H1 (cell line): ENCODE data around the gene HK2. TPM values are rescaled to one million over a fixed set of nuclear protein-coding genes. Genes with fewer than 3 reads are reported as not detected.

ENCODE experiments used
- CTCF ChIA-PET: fragments of 300-600 bp; sonication (Branson Sonifier 250); formaldehyde crosslinking; loops from one replicate; lab custom pipeline; 2021; ENCODE audit not compliant: partially characterized antibody; lab: Charles Lee
- POLR2A ChIA-PET: fragments of 300-600 bp; sonication (Branson Sonifier 250); formaldehyde crosslinking; loops from one replicate; lab custom pipeline; 2021; ENCODE audit warnings: inconsistent platforms; ENCODE audit not compliant: partially characterized antibody; lab: Charles Lee
- DNase-seq, 2 experiments: peaks; one replicate each; pipeline versions ENCODE4 v3.0.0 to v3.0.0-alpha.2; 2010 to 2022; ENCODE audit warnings: low spot score in 2 of 2, low read depth in 1 of 2, mixed read lengths in 1 of 2
- FAIRE-seq: peaks from 2 replicates; lab custom pipeline; 2011; peaks lifted over from hg19 to GRCh38; lab: Jason Lieb, UNC
- H2AFZ ChIP-seq: 2 replicates; pipeline ENCODE4 v1.8.1; 2012; ENCODE audit warnings: low read length, inconsistent platforms
- H2AK5ac ChIP-seq: 2 replicates; pipeline ENCODE4 v1.6.1; 2013; ENCODE audit warnings: low read depth, low read length
- H2BK120ac ChIP-seq: replicated peaks from 2 replicates; pipeline ENCODE3; 2013; ENCODE audit warnings: low read depth, low read length, inconsistent platforms
- H2BK12ac ChIP-seq: 2 replicates; pipeline ENCODE4 v1.6.1; 2013; ENCODE audit warnings: low read depth, low read length
- H2BK15ac ChIP-seq: 2 replicates; pipeline ENCODE4 v1.6.1; 2013; ENCODE audit warnings: low read length
- H2BK20ac ChIP-seq: 2 replicates; pipeline ENCODE4 v1.6.1; 2013; ENCODE audit warnings: low read length
- H2BK5ac ChIP-seq: 2 replicates; pipeline ENCODE4 v1.6.1; 2013; ENCODE audit warnings: low read depth, low read length
- H3K14ac ChIP-seq: 2 replicates; pipeline ENCODE4 v1.6.1; 2013; ENCODE audit warnings: inconsistent platforms; ENCODE audit not compliant: insufficient read length
- H3K18ac ChIP-seq: 2 replicates; pipeline ENCODE4 v1.6.1; 2013; ENCODE audit warnings: low read length; ENCODE audit errors: extremely low read depth
- H3K23ac ChIP-seq: 2 replicates; pipeline ENCODE4 v1.6.1; 2013; ENCODE audit warnings: inconsistent platforms; ENCODE audit not compliant: insufficient read length
- H3K23me2 ChIP-seq: 2 replicates; pipeline ENCODE4 v1.6.1; 2013; ENCODE audit warnings: low read depth, low read length
- H3K27ac ChIP-seq: 2 replicates; pipeline ENCODE4 v1.6.1; 2011; ENCODE audit warnings: low read depth, low read length, inconsistent platforms
- H3K27me3 ChIP-seq, 4 experiments: replicated peaks in 1 of 4; 1 replicate in 1 of 4; 2 replicates in 3 of 4; pipeline versions ENCODE4 v1.6.1 to v1.8.1; 2011 to 2013; ENCODE audit warnings: low read length in 3 of 4, mild to moderate bottlenecking in 3 of 4, inconsistent platforms in 2 of 4, mixed read lengths in 2 of 4, moderate library complexity in 1 of 4; ENCODE audit not compliant: control insufficient read depth in 3 of 4, insufficient read depth in 3 of 4; ENCODE audit errors: extremely low read depth in 1 of 4
- H3K36me3 ChIP-seq, 4 experiments: 2 replicates each; pipeline versions ENCODE4 v1.6.1 to v1.8.1; 2011 to 2013; ENCODE audit warnings: mild to moderate bottlenecking in 4 of 4, low read length in 3 of 4, moderate library complexity in 2 of 4, control low read depth in 1 of 4, inconsistent platforms in 1 of 4; ENCODE audit not compliant: insufficient read depth in 4 of 4, control insufficient read depth in 2 of 4
- H3K4ac ChIP-seq: replicated peaks from 2 replicates; pipeline ENCODE3; 2013; ENCODE audit warnings: low read length, low read depth, mixed read lengths, inconsistent platforms; ENCODE audit not compliant: insufficient read length
- H3K4me1 ChIP-seq, 4 experiments: replicated peaks in 1 of 4; 1 replicate in 1 of 4; 2 replicates in 3 of 4; pipeline versions ENCODE4 v1.6.1 to v1.8.1; 2011 to 2013; ENCODE audit warnings: low read length in 3 of 4, inconsistent platforms in 2 of 4, mixed read lengths in 1 of 4; ENCODE audit not compliant: insufficient read depth in 4 of 4, control insufficient read depth in 3 of 4
- H3K4me2 ChIP-seq, 2 experiments: 2 replicates each; pipeline versions ENCODE4 v1.6.1 to v1.8.1; 2011 to 2013; ENCODE audit warnings: low read depth in 2 of 2, low read length in 2 of 2, control low read depth in 1 of 2, inconsistent platforms in 1 of 2, mild to moderate bottlenecking in 1 of 2; ENCODE audit not compliant: insufficient read depth in 1 of 2
- H3K4me3 ChIP-seq, 4 experiments: fragments of 200-600, 300-600 bp in 1 of 4; sonication (generic), shearing (Covaris generic), sonication (Bioruptor Twin) in 1 of 4; 2 replicates each; pipeline versions ENCODE4 v1.5.1 to v1.8.1; 2011 to 2016; ENCODE audit warnings: low read length in 4 of 4, low read depth in 3 of 4, control low read depth in 2 of 4, inconsistent platforms in 2 of 4, mild to moderate bottlenecking in 2 of 4, mixed read lengths in 1 of 4, moderate library complexity in 1 of 4; ENCODE audit not compliant: insufficient read depth in 2 of 4; ENCODE audit errors: extremely low read depth in 1 of 4
- H3K56ac ChIP-seq: replicated peaks from 2 replicates; pipeline ENCODE3; 2013; ENCODE audit warnings: low read depth, mild to moderate bottlenecking, mixed read lengths, low read length, inconsistent platforms; ENCODE audit not compliant: insufficient read length
- H3K79me1 ChIP-seq: 2 replicates; pipeline ENCODE4 v1.6.1; 2013; ENCODE audit warnings: low read depth, low read length, control low read depth
- H3K79me2 ChIP-seq, 2 experiments: 2 replicates each; pipeline versions ENCODE4 v1.6.1 to v1.8.1; 2012 to 2013; ENCODE audit warnings: low read length in 2 of 2, mild to moderate bottlenecking in 2 of 2, inconsistent platforms in 1 of 2; ENCODE audit not compliant: insufficient read depth in 2 of 2, control insufficient read depth in 1 of 2
- H3K9ac ChIP-seq, 4 experiments: replicated peaks in 1 of 4; 1 replicate in 1 of 4; 2 replicates in 3 of 4; pipeline versions ENCODE4 v1.6.1 to v1.8.1; 2011 to 2013; ENCODE audit warnings: low read depth in 3 of 4, low read length in 3 of 4, control low read depth in 2 of 4, mild to moderate bottlenecking in 2 of 4, moderate library complexity in 2 of 4, inconsistent platforms in 1 of 4; ENCODE audit errors: extremely low read depth in 1 of 4
- H3K9me3 ChIP-seq, 2 experiments: 2 replicates each; pipeline versions ENCODE4 v1.6.1 to v1.8.1; 2012 to 2013; ENCODE audit warnings: mild to moderate bottlenecking in 2 of 2, moderate library complexity in 2 of 2, control low read depth in 1 of 2, inconsistent platforms in 1 of 2, low read depth in 1 of 2, low read length in 1 of 2, mixed read lengths in 1 of 2; ENCODE audit not compliant: insufficient read depth in 2 of 2
- H4K20me1 ChIP-seq, 2 experiments: replicated peaks in 1 of 2; 2 replicates each; pipeline versions ENCODE3 to v1.8.1; 2011 to 2013; ENCODE audit warnings: inconsistent platforms in 2 of 2, low read length in 2 of 2, mild to moderate bottlenecking in 1 of 2; ENCODE audit not compliant: insufficient read depth in 2 of 2, control insufficient read depth in 1 of 2
- H4K5ac ChIP-seq: 2 replicates; pipeline ENCODE4 v1.6.1; 2013; ENCODE audit warnings: low read length, low read depth, mixed read lengths, inconsistent platforms; ENCODE audit not compliant: insufficient read length
- H4K8ac ChIP-seq: 2 replicates; pipeline ENCODE4 v1.8.0; 2013; ENCODE audit warnings: mild to moderate bottlenecking, moderate library complexity, low read length, inconsistent platforms; ENCODE audit not compliant: insufficient read depth; ENCODE audit errors: extremely low read depth
- H4K91ac ChIP-seq: replicated peaks from 2 replicates; pipeline ENCODE3; 2013; ENCODE audit warnings: low read length, mixed read lengths, inconsistent platforms; ENCODE audit not compliant: insufficient read length
- ASH2L ChIP-seq: fragments of 200-600, 300-600 bp; sonication (generic); IDR thresholded peaks from one replicate; pipeline ENCODE4 v1.7.1; 2017; ENCODE audit warnings: low read length
- BRCA1 ChIP-seq: IDR thresholded peaks from 2 replicates; pipeline ENCODE4 v1.6.1; 2012; ENCODE audit warnings: low read depth, low read length, improper control_type of control experiment
- EP300 ChIP-seq, 2 experiments: IDR thresholded peaks; 1 replicate in 1 of 2; 2 replicates in 1 of 2; pipeline ENCODE4 v1.6.1; 2011 to 2012; ENCODE audit warnings: low read depth in 2 of 2, low read length in 2 of 2, mild to moderate bottlenecking in 2 of 2, borderline replicate concordance in 1 of 2, inconsistent platforms in 1 of 2, moderate library complexity in 1 of 2
- EZH2 ChIP-seq: fragments of 200-600 bp; sonication (generic); IDR thresholded peaks from 2 replicates; pipeline ENCODE4 v1.7.1; 2012; ENCODE audit warnings: low read depth, mild to moderate bottlenecking, moderate library complexity, low read length, inconsistent platforms; ENCODE audit not compliant: severe bottlenecking
- KDM1A ChIP-seq: fragments of 200-600, 300-600 bp; sonication (generic); IDR thresholded peaks from 2 replicates; pipeline ENCODE4 v1.7.1; 2016; ENCODE audit warnings: mild to moderate bottlenecking, low read length, borderline replicate concordance
- RNF2 ChIP-seq: fragments of 200-900, 300-1000 bp; sonication (generic); IDR thresholded peaks from 2 replicates; pipeline ENCODE4 v1.7.1; 2016; ENCODE audit warnings: borderline replicate concordance, low read depth, mild to moderate bottlenecking, antibody characterized with exemption, low read length; ENCODE audit not compliant: poor library complexity, severe bottlenecking; ENCODE audit errors: missing control alignments
- RXRA ChIP-seq: IDR thresholded peaks from 2 replicates; pipeline ENCODE4 v1.6.1; 2011; ENCODE audit warnings: low read depth, mild to moderate bottlenecking, low read length, moderate library complexity; ENCODE audit not compliant: insufficient read depth
- SP4 ChIP-seq: IDR thresholded peaks from 2 replicates; pipeline ENCODE4 v1.6.1; 2012; ENCODE audit warnings: low read length, inconsistent platforms
- YY1 ChIP-seq: IDR thresholded peaks from 2 replicates; pipeline ENCODE4 v1.6.1; 2011; ENCODE audit warnings: low read depth, mild to moderate bottlenecking, low read length
- WGBS, 2 experiments: shearing (Covaris generic) in 1 of 2; methylation state at CpG; one replicate each; pipeline versions ENCODE4 v1.1.6 to v1.1.7; 2013 to 2015; ENCODE audit warnings: low lambda C conversion rate in 2 of 2, mixed read lengths in 2 of 2, inconsistent platforms in 1 of 2, low coverage in 1 of 2, missing lambda C conversion rate in 1 of 2; ENCODE audit not compliant: insufficient replicate concordance in 2 of 2, insufficient coverage in 1 of 2, insufficient read length in 1 of 2; ENCODE audit errors: extremely low coverage in 1 of 2, missing lambda C conversion rate in 1 of 2; 5-methylcytosine and 5-hydroxymethylcytosine counted together
- polyA plus RNA-seq, 7 experiments: library from polyadenylated mRNA; depleted of rRNA in 3 of 7; stranded (reverse) in 5 of 7; unstranded in 2 of 7; fragments of >200 nt in 5 of 7; fragments of 200-250 nt in 2 of 7; gene quantifications; 1 replicate in 5 of 7; 2 replicates in 1 of 7; 4 replicates in 1 of 7; pipeline versions ENCODE4 v1.2.1 to v1.2.3, GENCODE V29; 2011 to 2013; ENCODE audit warnings: missing spikeins in 2 of 7, mixed read lengths in 2 of 7
- total RNA-seq: library from RNA; stranded (reverse); fragmentation: NEBNext Ultra II Directional; extraction: Animal tissue kit (Norgen Biotek cat#: 25700); gene quantifications from 2 replicates; pipeline ENCODE4 v1.2.1, GENCODE V29; 2021
- TF ChIP-seq, protein P1 (sequence below), 3 experiments: IDR thresholded peaks; 1 replicate in 2 of 3; 2 replicates in 1 of 3; pipeline versions ENCODE4 v1.5.1 to v1.6.1; 2011; ENCODE audit warnings: low read length in 3 of 3, mild to moderate bottlenecking in 3 of 3, inconsistent platforms in 2 of 3, low read depth in 1 of 3, moderate library complexity in 1 of 3; ENCODE audit not compliant: insufficient read depth in 1 of 3; ENCODE audit errors: control extremely low read depth in 1 of 3

HK2 gene
- total and polyA plus RNA-seq, 2 of the 8 experiments (the other 6 are each of a cell fraction or from before 2014, with no cell fraction given), result 22.1 to 61.9 TPM

DNA sequence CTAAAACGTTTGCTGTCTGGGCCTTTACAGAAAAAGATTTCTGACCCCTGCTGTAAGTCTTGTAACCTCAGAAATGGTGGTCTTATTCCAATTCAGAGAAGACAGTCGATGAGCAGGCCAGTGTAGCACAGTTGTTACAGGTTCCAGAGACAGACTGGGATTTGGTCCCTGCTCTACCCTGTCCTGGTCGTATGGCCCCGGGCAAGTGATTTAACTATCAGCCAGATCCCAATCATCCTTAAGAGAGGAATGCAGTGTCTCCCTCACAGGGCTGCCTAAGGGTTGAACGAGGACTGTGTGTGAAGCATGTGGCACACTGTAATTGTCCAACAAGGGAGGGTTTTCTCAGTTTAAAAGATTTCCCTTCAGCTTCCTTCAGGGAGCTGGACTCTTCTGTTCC, 47.2 kb downstream of the HK2 start:
- Histone ChIP-seq H3K36me3 (peaks cover 69 to 95% (median 88%) of the 10 kb centered on the region in 4 experiments), H3K4me1 (peaks cover 0 to under 1% (median 0%) of the 10 kb centered on the region in 4 experiments; a peak in 1 of 7 replicates), H3K79me2 (no peaks in the 10 kb centered on the region; a peak in 1 of 4 replicates), H2AFZ (no peak overlapping the region), H3K27ac (no peak overlapping the region), H2BK5ac (no peak overlapping the region), H4K8ac (no peak overlapping the region), H3K27me3 (no peaks in the 10 kb centered on the region), H2BK20ac (no peak overlapping the region), H3K4me3 (no peak overlapping the region), H4K91ac (no peak overlapping the region), H3K9me3 (no peaks in the 10 kb centered on the region), H3K56ac (no peak overlapping the region), H3K23me2 (no peaks in the 10 kb centered on the region), H3K14ac (no peak overlapping the region), H3K79me1 (no peaks in the 10 kb centered on the region), H3K4ac (no peak overlapping the region), H2BK120ac (no peak overlapping the region), H2AK5ac (no peak overlapping the region), H4K20me1 (peaks cover 7 to 11% of the 10 kb centered on the region in 2 experiments), H3K23ac (no peak overlapping the region), H3K18ac (no peak overlapping the region), H2BK12ac (no peak overlapping the region), H4K5ac (no peak overlapping the region), H2BK15ac (no peak overlapping the region), H3K9ac (no peak overlapping the region), H3K4me2 (no peak overlapping the region)
- WGBS, 2 experiments, result 92% methylated on average over 5 of the region's 5 CpGs; no CpG with 5 or more reads in 1 of the 2 experiments
- FAIRE-seq, result no peak
- POLR2A ChIA-PET, result no interaction called here
- TF ChIP-seq BRCA1, result no peak
- TF ChIP-seq RXRA, result no peak
- no peak for TF ChIP-seq EP300 (IDR thresholded peaks at IDR 0.05; ENCODE audit: borderline replicate concordance in 1 of 2, low read depth in 2 of 2, low read length in 2 of 2)
- TF ChIP-seq SP4, result no peak
- TF ChIP-seq, protein P1, sequence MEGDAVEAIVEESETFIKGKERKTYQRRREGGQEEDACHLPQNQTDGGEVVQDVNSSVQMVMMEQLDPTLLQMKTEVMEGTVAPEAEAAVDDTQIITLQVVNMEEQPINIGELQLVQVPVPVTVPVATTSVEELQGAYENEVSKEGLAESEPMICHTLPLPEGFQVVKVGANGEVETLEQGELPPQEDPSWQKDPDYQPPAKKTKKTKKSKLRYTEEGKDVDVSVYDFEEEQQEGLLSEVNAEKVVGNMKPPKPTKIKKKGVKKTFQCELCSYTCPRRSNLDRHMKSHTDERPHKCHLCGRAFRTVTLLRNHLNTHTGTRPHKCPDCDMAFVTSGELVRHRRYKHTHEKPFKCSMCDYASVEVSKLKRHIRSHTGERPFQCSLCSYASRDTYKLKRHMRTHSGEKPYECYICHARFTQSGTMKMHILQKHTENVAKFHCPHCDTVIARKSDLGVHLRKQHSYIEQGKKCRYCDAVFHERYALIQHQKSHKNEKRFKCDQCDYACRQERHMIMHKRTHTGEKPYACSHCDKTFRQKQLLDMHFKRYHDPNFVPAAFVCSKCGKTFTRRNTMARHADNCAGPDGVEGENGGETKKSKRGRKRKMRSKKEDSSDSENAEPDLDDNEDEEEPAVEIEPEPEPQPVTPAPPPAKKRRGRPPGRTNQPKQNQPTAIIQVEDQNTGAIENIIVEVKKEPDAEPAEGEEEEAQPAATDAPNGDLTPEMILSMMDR (IDR thresholded peaks at IDR 0.05; ENCODE audit: control extremely low read depth in 1 of 3, insufficient read depth in 1 of 3, low read depth in 1 of 3, low read length in 3 of 3), result no peak
- no peak for TF ChIP-seq ASH2L
- no peak for TF ChIP-seq EZH2
- TF ChIP-seq RNF2, result no peak
- TF ChIP-seq YY1, result no peak
- TF ChIP-seq KDM1A, result no peak
- no peak for DNase-seq
- CTCF ChIA-PET, result interaction anchor here (0.7 kb wide), 1 partner anchor 47 kb away, joined by 3 read pairs; the partner anchor contains the start of gene HK2
